MM.1S (cell line): ENCODE data around the gene WDR19.

Experiments
- DNase-seq: peaks from one replicate; pipeline ENCODE4 v3.0.0-alpha.2; 2015
- H2AFZ ChIP-seq: fragments of 300-600 bp; sonication (generic); 2 replicates; pipeline ENCODE4 v1.6.0; 2016; ENCODE audit warnings: antibody characterized with exemption, low read length
- H3F3A ChIP-seq: fragments of 300-600 bp; sonication (generic); 2 replicates; pipeline ENCODE4 v1.6.1; 2016; ENCODE audit warnings: mild to moderate bottlenecking, antibody characterized with exemption, low read length, moderate library complexity, mixed read lengths; ENCODE audit not compliant: insufficient read depth
- H3K27ac ChIP-seq: fragments of 300-600 bp; sonication (generic); 2 replicates; pipeline ENCODE4 v1.5.1; 2016; ENCODE audit warnings: mild to moderate bottlenecking, low read length
- H3K27me3 ChIP-seq: fragments of 300-600 bp; sonication (generic); replicated peaks from 2 replicates; pipeline ENCODE4 v1.6.0; 2016; ENCODE audit warnings: low read length; ENCODE audit not compliant: insufficient read depth
- H3K36me3 ChIP-seq: fragments of 300-600 bp; sonication (generic); replicated peaks from 2 replicates; pipeline ENCODE4 v1.6.1; 2016; ENCODE audit warnings: mild to moderate bottlenecking, low read length, mixed read lengths; ENCODE audit not compliant: insufficient read depth
- H3K4me1 ChIP-seq: fragments of 300-600 bp; sonication (generic); 2 replicates; pipeline ENCODE4 v1.6.1; 2016; ENCODE audit warnings: low read length, mixed read lengths
- H3K4me2 ChIP-seq: fragments of 300-600 bp; sonication (generic); 2 replicates; pipeline ENCODE4 v1.6.0; 2016; ENCODE audit warnings: low read depth, low read length
- H3K4me3 ChIP-seq: fragments of 300-600 bp; sonication (generic); 2 replicates; pipeline ENCODE4 v1.5.1; 2016; ENCODE audit warnings: low read length, mixed read lengths
- H3K79me2 ChIP-seq: fragments of 300-600 bp; sonication (generic); 2 replicates; pipeline ENCODE4 v1.6.1; 2016; ENCODE audit warnings: mixed run types, low read length, mixed read lengths
- H3K9ac ChIP-seq: fragments of 300-600 bp; sonication (generic); 2 replicates; pipeline ENCODE4 v1.6.1; 2016; ENCODE audit warnings: low read length, mixed read lengths
- H3K9me2 ChIP-seq: fragments of 300-600 bp; sonication (generic); replicated peaks from 2 replicates; pipeline ENCODE4 v1.6.1; 2016; ENCODE audit warnings: mild to moderate bottlenecking, low read length, mixed read lengths; ENCODE audit not compliant: insufficient read depth
- H3K9me3 ChIP-seq: fragments of 300-600 bp; sonication (generic); replicated peaks from 2 replicates; pipeline ENCODE4 v1.6.1; 2016; ENCODE audit warnings: mild to moderate bottlenecking, low read length, mixed read lengths; ENCODE audit not compliant: insufficient read depth
- H4K20me1 ChIP-seq: fragments of 300-600 bp; sonication (generic); 2 replicates; pipeline ENCODE4 v1.6.1; 2016; ENCODE audit warnings: mild to moderate bottlenecking, low read length, moderate library complexity, mixed read lengths; ENCODE audit not compliant: insufficient read depth
- CTCF ChIP-seq: fragments of 300-600 bp; sonication (generic); IDR thresholded peaks from 2 replicates; pipeline ENCODE4 v1.5.1; 2016; ENCODE audit warnings: antibody characterized with exemption, low read length, mixed read lengths
- EZH2 ChIP-seq: fragments of 300-600 bp; sonication (generic); optimal IDR thresholded peaks from 2 replicates; pipeline ENCODE3; 2017; ENCODE audit warnings: low read depth, mild to moderate bottlenecking, antibody characterized with exemption, low read length, mixed read lengths
- EZH2phosphoT487 ChIP-seq: fragments of 300-600 bp; sonication (generic); IDR thresholded peaks from 2 replicates; pipeline ENCODE4 v1.6.1; 2018; ENCODE audit warnings: antibody characterized with exemption, low read length

WDR19 gene

GRCh38 chr4:39201963-39202362 lies 19.6 kb downstream of the WDR19 start:
- H3K4me2 ChIP-seq, result no peak overlapping the region

DNA sequence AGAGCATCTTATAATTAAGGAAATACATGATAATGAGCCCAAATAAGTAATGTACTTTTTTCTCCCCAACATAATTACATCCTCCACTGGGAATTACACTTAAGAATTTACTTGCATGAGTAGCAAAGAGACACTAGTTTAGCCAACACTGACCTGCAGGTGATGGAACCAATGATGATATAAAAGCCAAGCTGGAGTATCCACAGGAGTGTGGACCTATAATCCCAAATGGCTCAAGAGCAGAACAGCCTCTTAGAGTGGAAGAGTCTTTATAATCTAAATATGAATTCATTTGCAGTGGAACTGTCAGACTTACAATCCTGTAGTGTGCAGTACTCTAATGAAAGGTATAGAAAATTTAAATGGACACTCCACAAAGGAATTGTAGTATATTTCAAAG lies 22.2 kb downstream of the WDR19 start:
- H2AFZ ChIP-seq, result no peak overlapping the region
- H3K4me2 ChIP-seq, result no peak overlapping the region
- no peaks in the 10 kb centered on the region for H3K9me2 ChIP-seq
- no peaks in the 10 kb centered on the region for H3K79me2 ChIP-seq
- no peak overlapping the region for H3K27ac ChIP-seq
- no peak overlapping the region for H3K9ac ChIP-seq
- no peaks in the 10 kb centered on the region for H3K9me3 ChIP-seq
- H3K27me3 ChIP-seq, result no peaks in the 10 kb centered on the region
- TF ChIP-seq EZH2, result no peak
- no peak for TF ChIP-seq EZH2phosphoT487
- no peak for TF ChIP-seq CTCF
- no peaks in the 10 kb centered on the region for H3F3A ChIP-seq
- DNase-seq, result no peak
- H3K4me1 ChIP-seq, result no peaks in the 10 kb centered on the region
- no peaks in the 10 kb centered on the region for H4K20me1 ChIP-seq
- H3K36me3 ChIP-seq, result no peaks in the 10 kb centered on the region
- no peak overlapping the region for H3K4me3 ChIP-seq

More at GRCh38 chr4:39201963-39202362, 19.6 kb downstream of the WDR19 start:
- DNase-seq, result no peak
- Histone ChIP-seq H3K27ac (no peak overlapping the region), H3K9ac (no peak overlapping the region), H3K9me2 (no peaks in the 10 kb centered on the region), H3K4me3 (no peak overlapping the region), H3K9me3 (no peaks in the 10 kb centered on the region), H3F3A (no peaks in the 10 kb centered on the region), H3K4me1 (no peaks in the 10 kb centered on the region), H4K20me1 (no peaks in the 10 kb centered on the region), H3K27me3 (no peaks in the 10 kb centered on the region), H3K36me3 (no peaks in the 10 kb centered on the region), H3K79me2 (no peaks in the 10 kb centered on the region), H2AFZ (no peak overlapping the region)
- TF ChIP-seq EZH2phosphoT487 (no peak), CTCF (no peak), EZH2 (no peak)

DNA sequence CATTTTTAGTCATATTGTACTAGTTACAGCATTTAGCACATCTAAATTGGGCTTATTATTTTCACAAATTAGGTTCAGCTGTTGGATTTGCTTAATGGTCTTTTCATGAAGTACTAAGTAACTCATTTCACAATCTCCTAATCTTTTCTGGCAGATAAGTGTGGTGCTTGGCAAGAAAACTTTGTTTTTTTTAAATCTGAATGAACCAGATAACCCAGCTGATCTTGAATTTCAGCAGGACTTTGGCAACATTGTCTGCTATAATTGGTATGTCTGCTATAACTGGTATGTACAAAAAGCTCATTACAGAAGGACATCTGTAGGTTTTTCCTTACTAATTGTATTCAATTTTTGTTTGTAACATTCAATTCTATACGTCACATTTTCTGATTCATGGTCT lies 22.7 kb downstream of the WDR19 start:
- H3K79me2 ChIP-seq, result no peaks in the 10 kb centered on the region
- no peaks in the 10 kb centered on the region for H3F3A ChIP-seq
- no peak for DNase-seq
- no peak overlapping the region for H3K4me3 ChIP-seq
- H3K27ac ChIP-seq, result no peak overlapping the region
- TF ChIP-seq CTCF (no peak), EZH2phosphoT487 (no peak), EZH2 (no peak)
- no peak overlapping the region for H3K9ac ChIP-seq
- H3K4me2 ChIP-seq, result no peak overlapping the region
- no peaks in the 10 kb centered on the region for H3K27me3 ChIP-seq
- H4K20me1 ChIP-seq, result no peaks in the 10 kb centered on the region
- no peaks in the 10 kb centered on the region for H3K4me1 ChIP-seq
- H3K9me2 ChIP-seq, result no peaks in the 10 kb centered on the region
- H2AFZ ChIP-seq, result no peak overlapping the region
- no peaks in the 10 kb centered on the region for H3K36me3 ChIP-seq
- H3K9me3 ChIP-seq, result no peaks in the 10 kb centered on the region
